Measurements from ENCODE around the gene RPS6KB1.
"Not testable (repeated sequence)": the region's sequence is repeated elsewhere in the genome, so short reads cannot be mapped to it uniquely, and the experiment has no call there.

RPS6KB1 gene

DNA sequence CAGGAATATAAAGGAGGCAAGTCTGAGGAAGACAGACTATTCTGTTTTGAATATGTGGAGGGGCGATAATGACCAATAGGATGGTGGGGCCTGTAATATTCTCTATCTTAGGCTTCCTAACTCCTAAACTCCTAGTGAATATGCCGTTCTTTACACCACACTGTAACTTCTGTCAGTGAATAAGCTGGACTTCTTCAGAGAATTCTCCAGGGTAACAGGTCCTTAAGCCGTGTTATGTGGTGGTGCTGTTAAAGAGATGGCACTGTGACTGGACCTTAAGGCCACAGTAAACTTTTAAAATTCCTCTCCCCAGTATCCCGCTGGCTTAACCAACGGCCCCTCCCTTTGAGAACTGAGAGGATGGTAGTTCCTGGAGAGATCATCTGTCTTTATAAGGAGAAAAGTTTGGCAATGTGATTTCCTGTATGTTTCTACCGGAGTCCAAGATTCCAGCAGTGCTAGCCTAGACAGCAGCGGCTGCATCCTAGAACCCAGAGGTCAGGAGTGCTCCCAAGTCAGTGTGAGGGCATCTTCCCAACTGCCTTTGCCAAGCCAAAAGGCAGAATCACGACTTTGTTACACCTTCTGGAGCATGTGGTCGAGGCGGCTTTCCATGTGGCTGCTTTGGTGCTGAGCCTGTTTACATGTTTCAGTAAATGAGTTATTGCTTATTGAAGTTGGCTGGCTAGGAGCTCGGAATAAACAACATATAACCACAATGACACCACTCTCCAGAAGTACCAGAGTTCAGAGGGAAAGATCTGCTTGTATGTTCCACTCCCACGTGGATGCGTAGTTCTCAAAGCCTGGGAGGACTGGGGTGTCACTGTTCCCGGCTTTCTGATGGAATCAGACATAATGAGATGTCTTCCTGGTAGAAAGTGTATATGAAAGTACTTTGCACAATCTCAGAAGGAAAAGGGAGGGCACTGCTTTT, 41.2 kb upstream of the RPS6KB1 start:
- TF ChIP-seq, protein P1, sequence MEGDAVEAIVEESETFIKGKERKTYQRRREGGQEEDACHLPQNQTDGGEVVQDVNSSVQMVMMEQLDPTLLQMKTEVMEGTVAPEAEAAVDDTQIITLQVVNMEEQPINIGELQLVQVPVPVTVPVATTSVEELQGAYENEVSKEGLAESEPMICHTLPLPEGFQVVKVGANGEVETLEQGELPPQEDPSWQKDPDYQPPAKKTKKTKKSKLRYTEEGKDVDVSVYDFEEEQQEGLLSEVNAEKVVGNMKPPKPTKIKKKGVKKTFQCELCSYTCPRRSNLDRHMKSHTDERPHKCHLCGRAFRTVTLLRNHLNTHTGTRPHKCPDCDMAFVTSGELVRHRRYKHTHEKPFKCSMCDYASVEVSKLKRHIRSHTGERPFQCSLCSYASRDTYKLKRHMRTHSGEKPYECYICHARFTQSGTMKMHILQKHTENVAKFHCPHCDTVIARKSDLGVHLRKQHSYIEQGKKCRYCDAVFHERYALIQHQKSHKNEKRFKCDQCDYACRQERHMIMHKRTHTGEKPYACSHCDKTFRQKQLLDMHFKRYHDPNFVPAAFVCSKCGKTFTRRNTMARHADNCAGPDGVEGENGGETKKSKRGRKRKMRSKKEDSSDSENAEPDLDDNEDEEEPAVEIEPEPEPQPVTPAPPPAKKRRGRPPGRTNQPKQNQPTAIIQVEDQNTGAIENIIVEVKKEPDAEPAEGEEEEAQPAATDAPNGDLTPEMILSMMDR (IDR thresholded peaks at IDR 0.05; ENCODE audit: extremely low read depth, missing control alignments) = no peak
- no peak for DNase-seq (ENCODE audit: low spot score)

GRCh38 chr17:59852847-59853167, 40.1 kb upstream of the RPS6KB1 start:
- DNase-seq (ENCODE audit: low spot score) = not testable (repeated sequence)

DNA sequence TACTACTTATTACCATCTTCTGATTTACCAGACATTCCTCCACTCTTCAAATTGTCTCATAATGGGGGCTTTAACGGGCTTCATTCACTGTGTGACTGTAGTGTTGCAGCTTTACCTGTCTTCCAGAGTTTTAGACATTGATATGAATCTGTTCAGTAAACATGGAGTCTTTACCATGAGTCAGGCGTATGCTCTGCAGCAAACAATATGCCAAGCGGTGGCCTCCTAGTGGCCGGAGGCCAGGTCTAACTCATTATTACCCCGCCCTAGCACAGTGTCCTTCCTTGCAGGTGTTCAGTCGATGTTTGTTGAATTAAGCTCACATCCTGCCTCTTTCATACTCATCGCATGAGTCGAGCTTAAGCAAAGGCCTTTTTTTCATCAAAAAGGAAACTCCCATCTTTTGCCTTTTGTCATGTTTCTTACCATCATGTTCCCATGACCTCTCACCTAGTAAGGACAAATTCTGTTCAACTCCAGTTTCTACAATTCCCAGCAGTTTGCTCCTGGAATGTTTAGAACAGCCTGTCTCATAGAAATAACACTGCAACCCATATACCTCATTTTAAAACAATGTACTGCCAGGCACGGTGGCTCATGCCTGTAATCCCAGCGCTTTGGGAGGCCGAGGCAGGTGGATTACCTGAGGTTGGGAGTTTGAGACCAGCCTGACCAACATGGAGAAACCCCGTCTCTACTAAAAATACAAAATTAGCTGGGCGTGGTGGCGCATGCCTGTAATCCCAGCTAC, 39.6 kb upstream of the RPS6KB1 start:
- DNase-seq (ENCODE audit: low spot score) = peak; percentile 35
- TF ChIP-seq, protein P1 (IDR thresholded peaks at IDR 0.05; ENCODE audit: extremely low read depth, missing control alignments) = peak; percentile 29

DNA sequence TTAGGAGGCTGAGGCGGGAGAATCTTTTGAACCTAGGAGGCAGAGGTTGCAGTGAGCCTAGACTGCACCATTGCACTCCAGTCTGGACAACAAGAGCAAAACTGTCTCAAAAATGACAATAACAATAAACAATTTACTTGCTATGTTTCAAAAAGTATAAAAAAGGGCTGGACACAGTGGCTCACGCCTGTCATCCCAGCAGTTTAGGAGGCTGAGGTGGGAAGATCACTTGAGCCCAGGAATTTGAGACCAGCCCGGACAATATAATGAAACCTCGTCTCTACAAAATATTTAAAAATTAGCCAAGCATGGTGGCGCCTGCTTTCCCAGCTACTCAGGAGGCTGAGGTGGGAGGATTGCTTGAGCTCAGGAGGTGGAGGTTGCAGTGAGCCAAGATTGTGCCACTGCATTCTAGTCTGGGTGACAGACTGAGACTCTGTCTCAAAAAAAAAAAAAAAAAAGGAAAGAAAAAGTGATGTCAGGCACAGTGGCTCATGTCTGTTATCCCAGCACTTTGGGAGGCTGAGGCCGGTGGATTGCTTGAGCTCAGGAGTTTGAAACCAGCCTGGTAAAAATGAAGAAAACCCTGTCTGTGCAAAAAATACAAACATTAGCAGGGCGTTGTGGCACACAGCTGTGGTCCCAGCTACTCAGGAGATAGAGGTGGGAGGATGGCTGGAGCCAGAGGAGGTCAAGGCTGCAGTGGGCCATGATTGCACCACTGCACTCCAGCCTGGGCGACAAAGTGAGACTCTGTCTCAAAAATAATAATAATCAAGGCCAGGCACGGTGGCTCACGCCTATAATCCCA, 38.8 kb upstream of the RPS6KB1 start:
- not testable (repeated sequence) for DNase-seq (ENCODE audit: low spot score)

DNA sequence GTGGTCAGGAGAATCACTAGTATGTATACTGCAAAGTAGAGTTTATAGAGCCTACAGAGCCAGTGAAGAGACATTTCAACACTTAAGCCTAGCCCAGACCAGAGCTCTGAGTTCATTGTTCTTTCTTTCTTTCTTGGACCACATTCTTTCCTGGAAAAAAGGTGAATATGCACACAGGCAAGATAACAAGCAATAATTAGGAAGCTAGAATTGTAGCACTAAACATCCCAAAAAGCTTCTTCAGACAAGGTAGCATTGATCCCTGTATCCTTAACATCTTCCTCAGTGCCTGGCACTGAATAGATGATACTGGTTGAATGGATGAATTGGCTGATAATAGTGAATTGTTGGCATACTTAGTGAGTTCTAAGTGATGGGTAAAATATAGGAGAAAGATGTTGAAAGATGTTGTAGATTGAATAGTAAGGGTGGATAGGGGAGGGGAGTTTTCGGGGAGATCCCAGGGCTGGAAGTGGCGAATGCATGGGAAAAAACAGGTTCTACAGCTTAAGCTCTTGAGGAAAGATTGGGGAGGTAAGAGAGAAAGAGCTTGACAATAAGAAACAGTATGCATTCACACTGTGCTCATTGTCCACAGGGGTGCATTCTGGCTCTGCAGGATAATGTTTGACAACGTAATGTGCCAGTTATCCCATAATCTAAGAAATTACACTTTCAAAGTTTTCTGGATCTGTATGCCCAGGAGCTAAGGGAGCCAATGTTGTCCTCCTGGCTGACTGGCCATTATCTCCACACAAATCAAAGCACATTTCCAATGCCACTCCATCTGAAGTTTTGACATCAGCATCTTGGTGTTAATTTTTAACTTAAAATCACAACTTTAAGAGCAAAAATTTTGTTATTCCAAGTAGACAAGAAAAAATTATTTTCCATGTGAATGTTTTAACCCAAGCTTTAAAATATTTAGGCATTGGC, 35.8 kb upstream of the RPS6KB1 start:
- TF ChIP-seq, protein P1 (IDR thresholded peaks at IDR 0.05; ENCODE audit: extremely low read depth, missing control alignments) = no peak
- no peak for DNase-seq (ENCODE audit: low spot score)

DNA sequence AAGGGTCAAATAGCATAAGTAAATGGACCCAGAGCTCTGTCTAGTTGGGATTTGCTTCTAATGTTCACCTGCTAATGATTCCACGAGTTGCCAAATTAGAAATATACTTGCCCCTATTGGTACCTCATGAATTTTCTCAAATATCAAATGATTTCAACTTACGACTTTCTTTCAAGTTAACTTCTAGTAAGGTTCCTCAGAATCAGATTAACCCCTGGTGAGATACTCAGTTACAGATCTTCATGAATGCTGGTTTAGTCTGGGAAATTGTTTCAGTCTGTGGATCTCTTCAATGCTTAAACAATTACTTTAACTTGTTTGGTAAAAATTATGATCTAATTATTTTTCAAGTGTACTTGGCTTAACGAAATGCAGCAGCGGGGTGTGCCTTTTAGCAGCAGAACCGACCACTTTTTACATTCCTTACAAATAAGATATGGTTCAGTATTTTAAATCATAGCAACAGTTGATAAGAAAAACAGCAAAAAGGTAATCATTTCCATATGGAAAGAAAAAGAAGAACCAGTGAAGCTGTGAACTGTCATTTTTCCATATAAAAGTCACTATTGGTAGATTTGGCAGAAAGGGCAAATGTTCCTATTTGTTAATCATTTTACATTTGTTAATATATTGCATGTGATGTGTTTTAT, 34.6 kb upstream of the RPS6KB1 start:
- no peak for DNase-seq (ENCODE audit: low spot score)
- TF ChIP-seq, protein P1 (IDR thresholded peaks at IDR 0.05; ENCODE audit: extremely low read depth, missing control alignments) = no peak

- no peak for DNase-seq (ENCODE audit: low spot score)
- TF ChIP-seq, protein P1 (IDR thresholded peaks at IDR 0.05; ENCODE audit: extremely low read depth, missing control alignments) = no peak
Measured at GRCh38 chr17:59858932-59859331, 34.0 kb upstream of the RPS6KB1 start.

All from GM20000 (cell line).